ENCODE measurements around the gene GSTK1. TPM values are rescaled to one million over a fixed set of nuclear protein-coding genes. Genes with fewer than 3 reads are reported as not detected.
A peak's percentile ranks its signal among the peaks of the same experiment; 100 is the strongest.

Gene GSTK1
- total and polyA plus RNA-seq, 9 of the 15 experiments (the other 6 are each of a cell fraction or from before 2014, with no cell fraction given) = 155 to 441 (median 233) TPM

GRCh38 chr7:143287935-143288826 lies 24.9 kb downstream of the GSTK1 start, which contains the start of gene CASP2 (continued):
- TF ChIP-seq, protein P1, sequence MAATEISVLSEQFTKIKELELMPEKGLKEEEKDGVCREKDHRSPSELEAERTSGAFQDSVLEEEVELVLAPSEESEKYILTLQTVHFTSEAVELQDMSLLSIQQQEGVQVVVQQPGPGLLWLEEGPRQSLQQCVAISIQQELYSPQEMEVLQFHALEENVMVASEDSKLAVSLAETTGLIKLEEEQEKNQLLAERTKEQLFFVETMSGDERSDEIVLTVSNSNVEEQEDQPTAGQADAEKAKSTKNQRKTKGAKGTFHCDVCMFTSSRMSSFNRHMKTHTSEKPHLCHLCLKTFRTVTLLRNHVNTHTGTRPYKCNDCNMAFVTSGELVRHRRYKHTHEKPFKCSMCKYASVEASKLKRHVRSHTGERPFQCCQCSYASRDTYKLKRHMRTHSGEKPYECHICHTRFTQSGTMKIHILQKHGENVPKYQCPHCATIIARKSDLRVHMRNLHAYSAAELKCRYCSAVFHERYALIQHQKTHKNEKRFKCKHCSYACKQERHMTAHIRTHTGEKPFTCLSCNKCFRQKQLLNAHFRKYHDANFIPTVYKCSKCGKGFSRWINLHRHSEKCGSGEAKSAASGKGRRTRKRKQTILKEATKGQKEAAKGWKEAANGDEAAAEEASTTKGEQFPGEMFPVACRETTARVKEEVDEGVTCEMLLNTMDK (IDR thresholded peaks at IDR 0.05; ENCODE audit: borderline replicate concordance, insufficient read depth, low read depth, low read length, poor library complexity, severe bottlenecking) = peak; percentile 95
- TF ChIP-seq ZNF232 (CRISPR knock-in tag; IDR thresholded peaks at IDR 0.05) (peak; percentile 72; the same call in 1 of the 2 replicates), ELK3 (CRISPR knock-in tag; IDR thresholded peaks at IDR 0.05) (no peak), TAF15 (IDR thresholded peaks at IDR 0.05; ENCODE audit: low read depth, low read length) (no peak), ZNF384 (IDR thresholded peaks at IDR 0.05; ENCODE audit: low read depth, low read length) (no peak), HMGXB4 (CRISPR knock-in tag; IDR thresholded peaks at IDR 0.05) (peak; percentile 68), POLR2AphosphoS2 (IDR thresholded peaks at IDR 0.05; ENCODE audit: low read length) (peak; percentile 63; the same call in 1 of the 2 replicates), PHF8 (IDR thresholded peaks at IDR 0.05; ENCODE audit: borderline replicate concordance, low read length) (peak; percentile 99), FOXA3 (CRISPR knock-in tag; conservative IDR thresholded peaks at IDR 0.05 in 1 of 2, IDR thresholded peaks at IDR 0.05 in 1 of 2) (peak; percentile 2 to 88; a peak in 1 of 4 replicates), ZNF766 (CRISPR knock-in tag; conservative IDR thresholded peaks at IDR 0.05) (peak; percentile 77; the same call in 1 of the 2 replicates)
- TF ChIP-seq, protein P2, sequence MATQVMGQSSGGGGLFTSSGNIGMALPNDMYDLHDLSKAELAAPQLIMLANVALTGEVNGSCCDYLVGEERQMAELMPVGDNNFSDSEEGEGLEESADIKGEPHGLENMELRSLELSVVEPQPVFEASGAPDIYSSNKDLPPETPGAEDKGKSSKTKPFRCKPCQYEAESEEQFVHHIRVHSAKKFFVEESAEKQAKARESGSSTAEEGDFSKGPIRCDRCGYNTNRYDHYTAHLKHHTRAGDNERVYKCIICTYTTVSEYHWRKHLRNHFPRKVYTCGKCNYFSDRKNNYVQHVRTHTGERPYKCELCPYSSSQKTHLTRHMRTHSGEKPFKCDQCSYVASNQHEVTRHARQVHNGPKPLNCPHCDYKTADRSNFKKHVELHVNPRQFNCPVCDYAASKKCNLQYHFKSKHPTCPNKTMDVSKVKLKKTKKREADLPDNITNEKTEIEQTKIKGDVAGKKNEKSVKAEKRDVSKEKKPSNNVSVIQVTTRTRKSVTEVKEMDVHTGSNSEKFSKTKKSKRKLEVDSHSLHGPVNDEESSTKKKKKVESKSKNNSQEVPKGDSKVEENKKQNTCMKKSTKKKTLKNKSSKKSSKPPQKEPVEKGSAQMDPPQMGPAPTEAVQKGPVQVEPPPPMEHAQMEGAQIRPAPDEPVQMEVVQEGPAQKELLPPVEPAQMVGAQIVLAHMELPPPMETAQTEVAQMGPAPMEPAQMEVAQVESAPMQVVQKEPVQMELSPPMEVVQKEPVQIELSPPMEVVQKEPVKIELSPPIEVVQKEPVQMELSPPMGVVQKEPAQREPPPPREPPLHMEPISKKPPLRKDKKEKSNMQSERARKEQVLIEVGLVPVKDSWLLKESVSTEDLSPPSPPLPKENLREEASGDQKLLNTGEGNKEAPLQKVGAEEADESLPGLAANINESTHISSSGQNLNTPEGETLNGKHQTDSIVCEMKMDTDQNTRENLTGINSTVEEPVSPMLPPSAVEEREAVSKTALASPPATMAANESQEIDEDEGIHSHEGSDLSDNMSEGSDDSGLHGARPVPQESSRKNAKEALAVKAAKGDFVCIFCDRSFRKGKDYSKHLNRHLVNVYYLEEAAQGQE (IDR thresholded peaks at IDR 0.05; ENCODE audit: borderline replicate concordance) = no peak
- TF ChIP-seq, protein P2 (CRISPR knock-in tag; IDR thresholded peaks at IDR 0.05; ENCODE audit: low read depth) = peak; percentile 86

All from K562 (cell line).